GM12801 (cell line): ENCODE data around the gene MACROD2.

Source experiments
- CTCF ChIP-seq: IDR thresholded peaks from one replicate; pipeline ENCODE4 v1.5.1; 2011; ENCODE audit warnings: control low read depth; ENCODE audit not compliant: insufficient read length; ENCODE audit errors: extremely low read depth

MACROD2 gene

GRCh38 chr20:15699431-15700146 lies 1704.3 kb downstream of the MACROD2 start:
- no peak for TF ChIP-seq CTCF

GRCh38 chr20:15700147-15700765 lies 1704.9 kb downstream of the MACROD2 start:
- TF ChIP-seq CTCF = no peak

GRCh38 chr20:15702161-15702560 lies 1706.8 kb downstream of the MACROD2 start:
- TF ChIP-seq CTCF = no peak

- TF ChIP-seq CTCF = no peak
Measured at GRCh38 chr20:15703171-15703911, 1708.0 kb downstream of the MACROD2 start.

GRCh38 chr20:15705975-15706374 lies 1710.7 kb downstream of the MACROD2 start:
- no peak for TF ChIP-seq CTCF

GRCh38 chr20:15706719-15707118 lies 1711.4 kb downstream of the MACROD2 start:
- TF ChIP-seq CTCF = no peak

GRCh38 chr20:15708984-15709598 lies 1713.8 kb downstream of the MACROD2 start:
- TF ChIP-seq CTCF = no peak
